Smooth muscle cell (in vitro differentiated cells): ENCODE data around the gene SEC14L6. TPM values are rescaled to one million over a fixed set of nuclear protein-coding genes. Genes with fewer than 3 reads are reported as not detected.

Source experiments
- DNase-seq: peaks from one replicate; lab custom pipeline; 2025; ENCODE audit not compliant: unreplicated experiment; lab: John Stamatoyannopoulos, UW
- H2AFZ ChIP-seq: fragments of 200-600 bp; sonication (generic); 2 replicates; pipeline ENCODE4 v1.6.0; 2016; ENCODE audit warnings: antibody characterized with exemption, low read depth, mild to moderate bottlenecking
- H3F3A ChIP-seq: fragments of 200-600 bp; sonication (generic); 2 replicates; pipeline ENCODE4 v1.6.0; 2017; ENCODE audit warnings: antibody characterized with exemption, low read depth
- H3K27ac ChIP-seq: fragments of 200-600 bp; sonication (generic); 2 replicates; pipeline ENCODE4 v1.5.1; 2016; ENCODE audit warnings: low read depth, mild to moderate bottlenecking
- H3K27me3 ChIP-seq: fragments of 200-600 bp; sonication (generic); 2 replicates; pipeline ENCODE4 v1.6.1; 2016; ENCODE audit warnings: low read depth, mild to moderate bottlenecking
- H3K36me3 ChIP-seq: fragments of 200-600 bp; sonication (generic); 2 replicates; pipeline ENCODE4 v1.5.1; 2016; ENCODE audit warnings: low read depth
- H3K4me1 ChIP-seq: fragments of 200-600 bp; sonication (generic); 2 replicates; pipeline ENCODE4 v1.5.1; 2016; ENCODE audit warnings: low read depth
- H3K4me2 ChIP-seq: fragments of 200-600 bp; sonication (generic); 2 replicates; pipeline ENCODE4 v1.6.0; 2016; ENCODE audit warnings: mild to moderate bottlenecking
- H3K4me3 ChIP-seq: fragments of 200-600 bp; sonication (generic); 2 replicates; pipeline ENCODE4 v1.5.1; 2016; ENCODE audit warnings: mild to moderate bottlenecking
- H3K79me2 ChIP-seq: fragments of 200-600 bp; sonication (generic); 2 replicates; pipeline ENCODE4 v1.6.0; 2016; ENCODE audit warnings: low read depth, mild to moderate bottlenecking
- H3K9ac ChIP-seq: fragments of 200-600 bp; sonication (generic); 2 replicates; pipeline ENCODE4 v1.6.0; 2016; ENCODE audit warnings: low read depth
- H3K9me3 ChIP-seq: fragments of 200-600 bp; sonication (generic); replicated peaks from 2 replicates; pipeline ENCODE4 v1.5.1; 2016; ENCODE audit warnings: low read depth
- H4K20me1 ChIP-seq: fragments of 200-600 bp; sonication (generic); 2 replicates; pipeline ENCODE4 v1.6.0; 2016; ENCODE audit warnings: low read depth
- CTCF ChIP-seq: fragments of 200-600 bp; sonication (generic); IDR thresholded peaks from 2 replicates; pipeline ENCODE4 v1.5.1; 2017; ENCODE audit warnings: borderline replicate concordance, mild to moderate bottlenecking, antibody characterized with exemption; ENCODE audit not compliant: insufficient read depth, poor library complexity, severe bottlenecking
- WGBS: methylation state at CpG from one replicate; pipeline ENCODE4 v1.1.7; 2016; ENCODE audit warnings: low lambda C conversion rate; 5-methylcytosine and 5-hydroxymethylcytosine counted together
- polyA plus RNA-seq: library from polyadenylated mRNA; unstranded; fragments of >200 nt; fragmentation: Nextera tagmentation; extraction: Ambion mirVana; gene quantifications from 2 replicates; pipeline ENCODE4 v1.2.1, GENCODE V29; 2016
- total RNA-seq: library from RNA; depleted of rRNA; stranded (reverse); fragments of >200 nt; gene quantifications from 2 replicates; pipeline ENCODE4 v1.2.3, GENCODE V29; 2014

The SEC14L6 gene
- total and polyA plus RNA-seq, 2 experiments from 2014 or later: 0.09 TPM; not detected in 1

- no peak for DNase-seq
- H3K4me1 ChIP-seq: no peaks in the 10 kb centered on the region
- TF ChIP-seq CTCF: no peak
- H3K4me3 ChIP-seq: no peak overlapping the region
- peaks cover 14% of the 10 kb centered on the region for H3K27me3 ChIP-seq
- no peaks in the 10 kb centered on the region for H3K36me3 ChIP-seq
- no peaks in the 10 kb centered on the region for H4K20me1 ChIP-seq
- H3K9ac ChIP-seq: no peak overlapping the region
- no peak overlapping the region for H3K27ac ChIP-seq
- no peaks in the 10 kb centered on the region for H3F3A ChIP-seq
- H2AFZ ChIP-seq: no peak overlapping the region
- 38% methylated on average over 3 of the region's 3 CpGs for WGBS
- no peaks in the 10 kb centered on the region for H3K79me2 ChIP-seq
- no peaks in the 10 kb centered on the region for H3K9me3 ChIP-seq
- H3K4me2 ChIP-seq: no peak overlapping the region
Measured at GRCh38 chr22:30564761-30565119, 18.2 kb upstream of the SEC14L6 start.

GRCh38 chr22:30564045-30564760, 17.7 kb upstream of the SEC14L6 start:
- no peaks in the 10 kb centered on the region for H4K20me1 ChIP-seq
- H3F3A ChIP-seq: no peaks in the 10 kb centered on the region
- H3K9ac ChIP-seq: no peak overlapping the region
- H3K79me2 ChIP-seq: no peaks in the 10 kb centered on the region
- H3K27ac ChIP-seq: no peak overlapping the region
- H3K27me3 ChIP-seq: peaks cover 14% of the 10 kb centered on the region
- no peak for TF ChIP-seq CTCF
- no peaks in the 10 kb centered on the region for H3K4me1 ChIP-seq
- H2AFZ ChIP-seq: no peak overlapping the region
- WGBS: 93% methylated on average over 8 of the region's 8 CpGs
- no peak overlapping the region for H3K4me3 ChIP-seq
- DNase-seq: no peak
- no peaks in the 10 kb centered on the region for H3K36me3 ChIP-seq
- no peaks in the 10 kb centered on the region for H3K9me3 ChIP-seq
- H3K4me2 ChIP-seq: no peak overlapping the region

GRCh38 chr22:30562366-30562765, 15.8 kb upstream of the SEC14L6 start:
- Histone ChIP-seq H3K4me1 (no peaks in the 10 kb centered on the region), H3K9ac (no peak overlapping the region), H3F3A (no peaks in the 10 kb centered on the region), H3K27ac (no peak overlapping the region), H3K79me2 (no peaks in the 10 kb centered on the region), H3K9me3 (no peaks in the 10 kb centered on the region), H3K36me3 (no peaks in the 10 kb centered on the region), H3K27me3 (peaks cover 14% of the 10 kb centered on the region), H2AFZ (no peak overlapping the region), H4K20me1 (no peaks in the 10 kb centered on the region), H3K4me2 (no peak overlapping the region), H3K4me3 (no peak overlapping the region)
- no peak for TF ChIP-seq CTCF
- DNase-seq: no peak
- 87% methylated on average over 6 of the region's 6 CpGs for WGBS
